Cardiac fibroblast (primary cell): ENCODE results near the gene RAB30.

Source experiments
- DNase-seq, 2 donors: peaks; one replicate each; pipeline versions ENCODE4 v3.0.0 to v3.0.0-alpha.2; 2010; ENCODE audit warnings: low read depth in 2 of 2
- H3K4me3 ChIP-seq, 2 donors: replicated peaks in 1 of 2; 1 replicate in 1 of 2; 2 replicates in 1 of 2; pipeline ENCODE4 v1.5.1; 2011; ENCODE audit warnings: low read depth in 2 of 2, low read length in 2 of 2, mild to moderate bottlenecking in 2 of 2, moderate library complexity in 1 of 2
- TF ChIP-seq, protein P1 (sequence below): IDR thresholded peaks from one replicate; pipeline ENCODE4 v1.5.1; 2011; ENCODE audit warnings: low read depth, mild to moderate bottlenecking, low read length, inconsistent platforms

RAB30 gene

DNA sequence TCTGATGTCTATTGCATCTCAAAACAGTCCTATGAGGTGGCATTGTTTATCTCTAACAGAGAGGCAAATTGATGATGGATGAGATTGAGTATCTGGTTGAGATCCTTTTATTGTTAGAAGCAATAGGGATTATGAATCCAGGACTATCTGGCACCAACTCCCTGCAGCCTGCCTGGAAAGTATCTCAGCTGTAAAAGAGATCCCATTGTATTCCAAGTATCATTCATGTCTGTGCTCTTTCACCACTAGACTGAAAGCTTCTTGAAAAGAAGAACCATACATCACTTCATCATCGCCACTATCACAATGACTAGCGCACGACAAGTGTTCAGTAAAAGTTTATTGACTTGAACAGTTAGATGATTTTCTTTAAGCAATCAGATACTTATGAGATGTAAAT is 43.3 kb upstream of the RAB30 start:
- DNase-seq, result no peak
- H3K4me3 ChIP-seq, result no peak overlapping the region
- TF ChIP-seq, protein P1, sequence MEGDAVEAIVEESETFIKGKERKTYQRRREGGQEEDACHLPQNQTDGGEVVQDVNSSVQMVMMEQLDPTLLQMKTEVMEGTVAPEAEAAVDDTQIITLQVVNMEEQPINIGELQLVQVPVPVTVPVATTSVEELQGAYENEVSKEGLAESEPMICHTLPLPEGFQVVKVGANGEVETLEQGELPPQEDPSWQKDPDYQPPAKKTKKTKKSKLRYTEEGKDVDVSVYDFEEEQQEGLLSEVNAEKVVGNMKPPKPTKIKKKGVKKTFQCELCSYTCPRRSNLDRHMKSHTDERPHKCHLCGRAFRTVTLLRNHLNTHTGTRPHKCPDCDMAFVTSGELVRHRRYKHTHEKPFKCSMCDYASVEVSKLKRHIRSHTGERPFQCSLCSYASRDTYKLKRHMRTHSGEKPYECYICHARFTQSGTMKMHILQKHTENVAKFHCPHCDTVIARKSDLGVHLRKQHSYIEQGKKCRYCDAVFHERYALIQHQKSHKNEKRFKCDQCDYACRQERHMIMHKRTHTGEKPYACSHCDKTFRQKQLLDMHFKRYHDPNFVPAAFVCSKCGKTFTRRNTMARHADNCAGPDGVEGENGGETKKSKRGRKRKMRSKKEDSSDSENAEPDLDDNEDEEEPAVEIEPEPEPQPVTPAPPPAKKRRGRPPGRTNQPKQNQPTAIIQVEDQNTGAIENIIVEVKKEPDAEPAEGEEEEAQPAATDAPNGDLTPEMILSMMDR, result no peak

DNA sequence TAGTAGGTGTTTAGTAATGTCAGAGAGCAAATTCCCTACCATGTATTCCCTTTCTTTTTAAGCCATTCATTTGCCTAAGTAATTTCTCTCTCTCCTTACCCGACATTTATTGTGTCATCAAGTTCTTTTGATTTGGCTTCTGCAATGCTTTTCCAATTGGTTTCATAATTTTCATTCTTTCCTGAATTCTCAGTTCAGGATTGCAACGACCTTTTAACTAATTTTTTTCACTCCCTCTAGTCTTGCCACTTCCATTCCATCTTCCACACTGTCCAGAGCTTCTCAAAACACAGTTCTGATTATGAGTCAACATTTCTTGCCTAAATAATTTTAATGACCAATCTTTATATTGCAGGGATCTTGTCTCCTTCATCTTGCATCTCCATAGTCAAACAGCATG is 41.2 kb upstream of the RAB30 start:
- TF ChIP-seq, protein P1, result no peak
- no peak overlapping the region for H3K4me3 ChIP-seq
- no peak for DNase-seq

DNA sequence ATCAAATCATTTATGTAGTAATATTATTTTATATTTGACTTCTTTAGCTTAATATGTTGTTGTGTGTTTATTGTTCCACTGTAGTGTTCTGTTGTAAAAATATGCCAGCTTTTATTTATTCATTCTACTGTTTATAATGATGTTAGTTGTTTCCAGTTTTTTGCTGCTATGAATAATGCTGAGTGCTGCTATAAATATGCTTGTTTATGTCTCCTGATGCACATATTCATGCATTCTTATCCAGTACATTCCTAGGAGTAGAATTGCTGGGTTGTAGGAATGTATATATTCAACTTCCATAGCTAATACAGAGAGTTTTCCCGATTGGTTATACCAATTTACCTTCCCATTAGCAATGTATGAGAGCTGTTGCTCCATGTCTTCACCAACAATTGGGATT is 33.5 kb upstream of the RAB30 start:
- DNase-seq, result no peak
- TF ChIP-seq, protein P1, result no peak
- no peak overlapping the region for H3K4me3 ChIP-seq

DNA sequence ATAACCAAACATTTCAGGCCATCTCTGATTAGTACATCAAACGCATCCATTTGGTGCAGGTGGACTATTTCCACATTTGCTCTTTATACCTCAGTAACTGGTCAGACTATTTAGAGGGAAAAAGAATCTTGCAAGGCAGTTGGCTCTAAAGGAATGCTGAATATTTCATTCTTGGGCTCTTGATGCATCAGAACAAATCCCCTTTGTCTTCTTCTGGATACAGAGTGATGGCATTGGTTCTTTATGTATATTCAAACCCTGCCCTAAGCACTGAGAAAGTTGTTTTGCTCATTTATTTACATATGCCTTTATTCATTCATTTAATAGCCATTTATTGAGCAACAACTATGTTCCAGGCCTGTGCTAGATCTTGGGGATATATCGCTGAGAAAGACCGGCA is 31.1 kb upstream of the RAB30 start:
- no peak overlapping the region for H3K4me3 ChIP-seq
- TF ChIP-seq, protein P1, result no peak
- DNase-seq, result no peak

DNA sequence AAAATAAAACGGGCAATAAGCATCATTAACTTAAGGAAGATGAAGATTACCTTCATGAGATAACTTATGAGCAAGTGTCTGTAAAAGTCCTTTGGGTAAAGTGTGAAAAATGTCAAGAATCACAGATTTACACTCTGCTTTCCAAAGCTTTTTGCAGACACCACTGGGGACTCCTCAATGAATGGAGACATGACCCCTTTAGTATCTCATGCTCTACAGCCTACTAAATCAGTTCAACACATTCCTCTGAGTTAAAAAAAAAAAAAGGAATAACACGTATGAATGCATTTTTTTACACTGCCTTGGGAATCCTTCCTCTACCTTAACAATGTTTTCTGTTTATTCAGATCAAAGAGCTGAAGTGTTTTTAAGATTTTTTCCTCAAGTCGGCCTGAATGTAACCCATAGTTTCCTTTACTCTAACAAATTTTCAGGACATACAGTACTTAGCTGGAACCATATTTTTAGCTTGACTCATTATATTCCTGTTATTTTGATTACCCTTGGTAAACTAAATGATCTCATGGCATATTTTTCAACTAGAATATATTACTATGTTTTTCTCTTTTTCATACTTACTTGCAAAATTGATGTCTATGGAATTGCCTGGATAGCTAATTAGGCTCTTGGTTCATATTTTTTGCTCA is 25.9 kb upstream of the RAB30 start:
- TF ChIP-seq, protein P1, result no peak
- H3K4me3 ChIP-seq, result no peak overlapping the region
- DNase-seq, result peak; percentile 3 to 71

DNA sequence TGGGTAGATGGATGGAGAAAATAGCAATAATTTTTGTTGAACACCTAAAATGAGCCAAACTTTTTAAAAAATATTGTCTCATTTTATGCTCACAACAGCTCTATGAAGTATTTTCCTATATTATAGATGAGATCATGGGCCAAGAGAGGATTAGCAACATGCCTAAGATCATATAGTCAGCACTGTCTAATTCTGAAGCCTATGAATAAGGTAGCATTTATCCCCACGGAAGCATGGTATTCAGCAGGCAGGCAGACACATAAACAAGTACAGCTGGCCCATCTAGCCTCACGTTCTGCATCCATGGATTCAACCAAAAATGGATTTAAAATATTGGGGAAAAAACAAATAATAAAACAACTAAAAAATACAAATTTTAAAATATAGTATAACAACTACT is 21.9 kb upstream of the RAB30 start:
- DNase-seq, result no peak
- TF ChIP-seq, protein P1, result no peak
- no peak overlapping the region for H3K4me3 ChIP-seq
